Measurements from ENCODE around the gene SENP7.

The SENP7 gene

GRCh38 chr3:101509811-101510210, 3.2 kb downstream of the SENP7 start:
- Histone ChIP-seq H3K9me3 (ENCODE audit: insufficient read depth, low read depth, low read length) (no peaks in the 10 kb centered on the region), H3K27ac (ENCODE audit: low read depth, low read length) (peak overlapping the region; percentile 25), H3K4me2 (ENCODE audit: low read length) (no peak overlapping the region), H3K9ac (ENCODE audit: low read length) (no peak overlapping the region), H3K18ac (ENCODE audit: low read length) (no peak overlapping the region), H3K23ac (ENCODE audit: low read length) (no peak overlapping the region), H3K14ac (ENCODE audit: low read length) (no peak overlapping the region), H2BK12ac (ENCODE audit: low read length) (no peak overlapping the region), H3K4me1 (ENCODE audit: control insufficient read depth in 1 of 2, insufficient read depth in 2 of 2, low read length in 2 of 2) (peaks cover 0 to 2% of the 10 kb centered on the region in 2 experiments), H4K91ac (ENCODE audit: low read depth, low read length) (no peak overlapping the region), H2AK5ac (ENCODE audit: low read length) (no peak overlapping the region), H4K8ac (ENCODE audit: low read depth, low read length) (no peak overlapping the region), H3K4ac (ENCODE audit: low read depth, low read length) (no peak overlapping the region), H3K79me1 (ENCODE audit: low read length) (peaks cover 11% of the 10 kb centered on the region), H3K79me2 (ENCODE audit: control insufficient read depth, insufficient read depth, low read length, poor library complexity) (peaks cover 3% of the 10 kb centered on the region), H2BK5ac (ENCODE audit: low read depth, low read length, poor library complexity) (no peak overlapping the region), H2BK120ac (ENCODE audit: insufficient read depth, low read length, poor library complexity) (no peak overlapping the region), H4K12ac (ENCODE audit: low read depth, low read length) (no peak overlapping the region), H3K36me3 (ENCODE audit: control insufficient read depth in 1 of 2, insufficient read depth in 2 of 2, low read length in 2 of 2) (peaks cover under 1 to 4% of the 10 kb centered on the region in 2 experiments), H3K4me3 (ENCODE audit: low read depth, low read length) (no peak overlapping the region), H3K27me3 (ENCODE audit: insufficient read depth, low read length) (no peaks in the 10 kb centered on the region), H2AFZ (ENCODE audit: insufficient read depth, low read length, poor library complexity) (no peak overlapping the region)
- peak; percentile 67 to 90 for DNase-seq
- no CpG with 5 or more reads among the region's 3 CpGs for WGBS (ENCODE audit: extremely low coverage, insufficient coverage, insufficient read length)

- no peak overlapping the region for H2AFZ ChIP-seq (ENCODE audit: insufficient read depth, low read length, poor library complexity)
- H2AK5ac ChIP-seq (ENCODE audit: low read length): no peak overlapping the region
- no peak overlapping the region for H3K14ac ChIP-seq (ENCODE audit: low read length)
- no peak overlapping the region for H2BK12ac ChIP-seq (ENCODE audit: low read length)
- peaks cover 3 to 7% of the 10 kb centered on the region in 2 experiments for H3K36me3 ChIP-seq (ENCODE audit: control insufficient read depth in 1 of 2, insufficient read depth in 2 of 2, low read length in 2 of 2)
- H3K4me2 ChIP-seq (ENCODE audit: low read length): no peak overlapping the region
- no peak overlapping the region for H2BK120ac ChIP-seq (ENCODE audit: insufficient read depth, low read length, poor library complexity)
- no peaks in the 10 kb centered on the region for H3K27me3 ChIP-seq (ENCODE audit: insufficient read depth, low read length)
- no peak overlapping the region for H3K23ac ChIP-seq (ENCODE audit: low read length)
- no peak overlapping the region for H3K9ac ChIP-seq (ENCODE audit: low read length)
- peaks cover 0 to 2% of the 10 kb centered on the region in 2 experiments for H3K4me1 ChIP-seq (ENCODE audit: control insufficient read depth in 1 of 2, insufficient read depth in 2 of 2, low read length in 2 of 2)
- H3K27ac ChIP-seq (ENCODE audit: low read depth, low read length): no peak overlapping the region
- no peak overlapping the region for H3K4ac ChIP-seq (ENCODE audit: low read depth, low read length)
- no CpG with 5 or more reads among the region's 3 CpGs for WGBS (ENCODE audit: extremely low coverage, insufficient coverage, insufficient read length)
- peak; percentile 29 to 81 for DNase-seq
- H3K4me3 ChIP-seq (ENCODE audit: low read depth, low read length): no peak overlapping the region
- no peak overlapping the region for H4K8ac ChIP-seq (ENCODE audit: low read depth, low read length)
- peaks cover 11% of the 10 kb centered on the region for H3K79me1 ChIP-seq (ENCODE audit: low read length)
- no peak overlapping the region for H4K12ac ChIP-seq (ENCODE audit: low read depth, low read length)
- H3K9me3 ChIP-seq (ENCODE audit: insufficient read depth, low read depth, low read length): no peaks in the 10 kb centered on the region
- H3K79me2 ChIP-seq (ENCODE audit: control insufficient read depth, insufficient read depth, low read length, poor library complexity): peaks cover 3% of the 10 kb centered on the region
- no peak overlapping the region for H3K18ac ChIP-seq (ENCODE audit: low read length)
- no peak overlapping the region for H4K91ac ChIP-seq (ENCODE audit: low read depth, low read length)
- H2BK5ac ChIP-seq (ENCODE audit: low read depth, low read length, poor library complexity): no peak overlapping the region
These were observed 3.7 kb downstream of the SENP7 start for GRCh38 chr3:101509281-101509680.

- Histone ChIP-seq H3K4ac (ENCODE audit: low read depth, low read length) (no peak overlapping the region), H2BK12ac (ENCODE audit: low read length) (no peak overlapping the region), H2BK5ac (ENCODE audit: low read depth, low read length, poor library complexity) (no peak overlapping the region), H3K27ac (ENCODE audit: low read depth, low read length) (no peak overlapping the region), H3K4me2 (ENCODE audit: low read length) (no peak overlapping the region), H3K4me3 (ENCODE audit: low read depth, low read length) (no peak overlapping the region), H4K91ac (ENCODE audit: low read depth, low read length) (no peak overlapping the region), H3K27me3 (ENCODE audit: insufficient read depth, low read length) (no peaks in the 10 kb centered on the region), H2BK120ac (ENCODE audit: insufficient read depth, low read length, poor library complexity) (no peak overlapping the region), H3K79me2 (ENCODE audit: control insufficient read depth, insufficient read depth, low read length, poor library complexity) (no peaks in the 10 kb centered on the region), H3K9ac (ENCODE audit: low read length) (no peak overlapping the region), H3K23ac (ENCODE audit: low read length) (no peak overlapping the region), H3K79me1 (ENCODE audit: low read length) (no peaks in the 10 kb centered on the region), H3K9me3 (ENCODE audit: insufficient read depth, low read depth, low read length) (no peaks in the 10 kb centered on the region), H4K12ac (ENCODE audit: low read depth, low read length) (no peak overlapping the region), H2AK5ac (ENCODE audit: low read length) (no peak overlapping the region), H3K18ac (ENCODE audit: low read length) (no peak overlapping the region), H2AFZ (ENCODE audit: insufficient read depth, low read length, poor library complexity) (no peak overlapping the region), H3K14ac (ENCODE audit: low read length) (no peak overlapping the region), H4K8ac (ENCODE audit: low read depth, low read length) (no peak overlapping the region), H3K36me3 (ENCODE audit: control insufficient read depth in 1 of 2, insufficient read depth in 2 of 2, low read length in 2 of 2) (peaks cover 5 to 13% of the 10 kb centered on the region in 2 experiments), H3K4me1 (ENCODE audit: control insufficient read depth in 1 of 2, insufficient read depth in 2 of 2, low read length in 2 of 2) (no peaks in the 10 kb centered on the region)
- no CpG with 5 or more reads among the region's 3 CpGs for WGBS (ENCODE audit: extremely low coverage, insufficient coverage, insufficient read length)
- peak in 1 of 2 donors; percentile 32 for DNase-seq
These were observed 11.2 kb downstream of the SENP7 start for GRCh38 chr3:101501783-101502182.

- WGBS (ENCODE audit: extremely low coverage, insufficient coverage, insufficient read length): no CpG with 5 or more reads among the region's 1 CpG
These were observed 12.8 kb downstream of the SENP7 start for GRCh38 chr3:101500208-101500607.

More at GRCh38 chr3:101500208-101500607, 12.8 kb downstream of the SENP7 start:
- Histone ChIP-seq H3K36me3 (ENCODE audit: control insufficient read depth in 1 of 2, insufficient read depth in 2 of 2, low read length in 2 of 2) (peaks cover 5 to 10% of the 10 kb centered on the region in 2 experiments), H3K14ac (ENCODE audit: low read length) (no peak overlapping the region), H3K4ac (ENCODE audit: low read depth, low read length) (no peak overlapping the region), H3K4me3 (ENCODE audit: low read depth, low read length) (no peak overlapping the region), H2AFZ (ENCODE audit: insufficient read depth, low read length, poor library complexity) (no peak overlapping the region), H2BK5ac (ENCODE audit: low read depth, low read length, poor library complexity) (no peak overlapping the region), H3K9me3 (ENCODE audit: insufficient read depth, low read depth, low read length) (no peaks in the 10 kb centered on the region), H2BK120ac (ENCODE audit: insufficient read depth, low read length, poor library complexity) (no peak overlapping the region), H3K79me2 (ENCODE audit: control insufficient read depth, insufficient read depth, low read length, poor library complexity) (no peaks in the 10 kb centered on the region), H3K79me1 (ENCODE audit: low read length) (no peaks in the 10 kb centered on the region), H3K27ac (ENCODE audit: low read depth, low read length) (no peak overlapping the region), H3K4me2 (ENCODE audit: low read length) (no peak overlapping the region), H4K91ac (ENCODE audit: low read depth, low read length) (no peak overlapping the region), H3K27me3 (ENCODE audit: insufficient read depth, low read length) (no peaks in the 10 kb centered on the region), H4K12ac (ENCODE audit: low read depth, low read length) (no peak overlapping the region), H4K8ac (ENCODE audit: low read depth, low read length) (no peak overlapping the region), H3K9ac (ENCODE audit: low read length) (no peak overlapping the region), H3K18ac (ENCODE audit: low read length) (no peak overlapping the region), H2AK5ac (ENCODE audit: low read length) (no peak overlapping the region), H3K23ac (ENCODE audit: low read length) (no peak overlapping the region), H2BK12ac (ENCODE audit: low read length) (no peak overlapping the region), H3K4me1 (ENCODE audit: control insufficient read depth in 1 of 2, insufficient read depth in 2 of 2, low read length in 2 of 2) (no peaks in the 10 kb centered on the region)
- no peak for DNase-seq
